Neutrophil (primary cell): ENCODE measurements around the gene FAM151B.

Experiments used
- H3K27ac ChIP-seq: fragments of 200-600 bp; sonication (generic); 2 replicates; pipeline ENCODE4 v1.5.1; 2016; ENCODE audit warnings: mild to moderate bottlenecking, moderate library complexity
- H3K27me3 ChIP-seq: fragments of 200-600 bp; sonication (generic); 2 replicates; pipeline ENCODE4 v1.6.0; 2016; ENCODE audit warnings: mild to moderate bottlenecking
- H3K36me3 ChIP-seq: fragments of 200-600 bp; sonication (generic); 2 replicates; pipeline ENCODE4 v1.5.1; 2017
- H3K4me1 ChIP-seq, 2 experiments: fragments of 200-600 bp in 1 of 2; sonication (generic) in 1 of 2; 1 replicate in 1 of 2; 2 replicates in 1 of 2; pipeline versions ENCODE4 v1.5.1 to v1.6.1; 2013 to 2016; ENCODE audit warnings: low read depth in 1 of 2, low read length in 1 of 2, mild to moderate bottlenecking in 1 of 2, moderate library complexity in 1 of 2; ENCODE audit not compliant: control insufficient read depth in 1 of 2, insufficient read depth in 1 of 2
- H3K4me3 ChIP-seq, 2 experiments: fragments of 200-600 bp in 1 of 2; sonication (generic) in 1 of 2; 1 replicate in 1 of 2; 2 replicates in 1 of 2; pipeline ENCODE4 v1.5.1; 2013 to 2016; ENCODE audit warnings: low read depth in 1 of 2, low read length in 1 of 2, mild to moderate bottlenecking in 1 of 2, moderate library complexity in 1 of 2
- H3K9me3 ChIP-seq: fragments of 200-600 bp; sonication (generic); 2 replicates; pipeline ENCODE4 v1.5.1; 2016
- CTCF ChIP-seq: fragments of 200-600 bp; sonication (generic); IDR thresholded peaks from 2 replicates; pipeline ENCODE4 v1.5.1; 2016; ENCODE audit warnings: antibody characterized with exemption

Gene FAM151B

GRCh38 chr5:80504833-80505232, 16.9 kb downstream of the FAM151B start:
- peak overlapping the region; percentile 73 for H3K27ac ChIP-seq
- no peak overlapping the region for H3K4me3 ChIP-seq
- H3K9me3 ChIP-seq = no peaks in the 10 kb centered on the region
- peaks cover 53 to 54% of the 10 kb centered on the region in 2 experiments for H3K4me1 ChIP-seq
- no peak for TF ChIP-seq CTCF
- no peaks in the 10 kb centered on the region for H3K27me3 ChIP-seq
- no peaks in the 10 kb centered on the region for H3K36me3 ChIP-seq

GRCh38 chr5:80507663-80508062, 19.8 kb downstream of the FAM151B start:
- Histone ChIP-seq H3K9me3 (no peaks in the 10 kb centered on the region), H3K27me3 (no peaks in the 10 kb centered on the region), H3K27ac (peak overlapping the region; percentile 2), H3K4me3 (no peak overlapping the region), H3K4me1 (peaks cover 61 to 63% of the 10 kb centered on the region in 2 experiments), H3K36me3 (no peaks in the 10 kb centered on the region)
- no peak for TF ChIP-seq CTCF

GRCh38 chr5:80508844-80509243, 20.9 kb downstream of the FAM151B start:
- Histone ChIP-seq H3K4me3 (no peak overlapping the region), H3K27me3 (no peaks in the 10 kb centered on the region), H3K36me3 (no peaks in the 10 kb centered on the region), H3K9me3 (no peaks in the 10 kb centered on the region), H3K27ac (peak overlapping the region; percentile 50), H3K4me1 (peaks cover 49 to 51% of the 10 kb centered on the region in 2 experiments)
- no peak for TF ChIP-seq CTCF

GRCh38 chr5:80509362-80509761, 21.5 kb downstream of the FAM151B start:
- H3K27me3 ChIP-seq = no peaks in the 10 kb centered on the region
- H3K27ac ChIP-seq = peak overlapping the region; percentile 50
- peaks cover 4% of the 10 kb centered on the region for H3K36me3 ChIP-seq
- TF ChIP-seq CTCF = no peak
- peaks cover 44 to 47% of the 10 kb centered on the region in 2 experiments for H3K4me1 ChIP-seq
- H3K9me3 ChIP-seq = no peaks in the 10 kb centered on the region
- H3K4me3 ChIP-seq = no peak overlapping the region

- no peak for TF ChIP-seq CTCF
- Histone ChIP-seq H3K9me3 (no peaks in the 10 kb centered on the region), H3K36me3 (peaks cover 51% of the 10 kb centered on the region), H3K4me3 (no peak overlapping the region), H3K27ac (no peak overlapping the region), H3K4me1 (peaks cover 7 to 8% of the 10 kb centered on the region in 2 experiments), H3K27me3 (no peaks in the 10 kb centered on the region)
These were observed 28.9 kb downstream of the FAM151B start for GRCh38 chr5:80516826-80517225.

GRCh38 chr5:80540691-80541090, 52.8 kb downstream of the FAM151B start:
- Histone ChIP-seq H3K27ac (no peak overlapping the region), H3K27me3 (no peaks in the 10 kb centered on the region), H3K9me3 (no peaks in the 10 kb centered on the region), H3K4me3 (no peak overlapping the region), H3K4me1 (no peaks in the 10 kb centered on the region), H3K36me3 (peaks cover 4% of the 10 kb centered on the region)
- no peak for TF ChIP-seq CTCF
